Gastrocnemius medialis (tissue), 4 donors: ENCODE measurements around the gene KAZN.

Experiments
- CTCF ChIP-seq, 5 experiments: fragments of 450-650 bp in 3 of 5; fragments of 200-600 bp in 2 of 5; sonication (generic) in 2 of 5; IDR thresholded peaks in 4 of 5; conservative IDR thresholded peaks in 1 of 5; 1 replicate in 4 of 5; 2 replicates in 1 of 5; pipeline ENCODE4 v1.5.1; 2016 to 2019; ENCODE audit warnings: antibody characterized with exemption in 5 of 5, mild to moderate bottlenecking in 3 of 5, moderate library complexity in 3 of 5
- POLR2A ChIP-seq, 2 donors: fragments of 450-650 bp; IDR thresholded peaks; one replicate each; pipeline ENCODE4 v1.6.1; 2017; ENCODE audit warnings: antibody characterized with exemption in 2 of 2, mild to moderate bottlenecking in 2 of 2, moderate library complexity in 2 of 2

DNA sequence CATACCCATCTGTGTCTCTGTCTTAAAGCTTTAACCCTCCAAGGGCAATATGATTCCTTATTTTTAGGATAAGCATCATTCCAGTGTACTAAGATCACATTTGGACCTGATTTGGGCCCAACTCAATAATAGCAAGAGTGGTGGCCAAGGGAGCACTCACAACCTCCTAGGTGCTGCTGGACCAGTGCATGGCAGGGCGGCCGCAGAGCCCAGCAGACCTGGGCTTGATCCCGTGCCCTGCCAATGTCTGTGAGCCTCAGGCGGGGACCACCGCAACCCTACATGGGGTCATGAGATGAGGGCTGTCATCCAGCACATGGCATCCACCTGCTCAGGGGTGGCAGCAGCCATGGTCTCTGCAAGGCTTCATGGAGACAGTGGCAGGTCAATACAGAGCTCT, 353.3 kb downstream of the KAZN start:
- TF ChIP-seq CTCF (IDR thresholded peaks at IDR 0.05 in 4 of 5, conservative IDR thresholded peaks at IDR 0.05 in 1 of 5) (no peak), POLR2A (IDR thresholded peaks at IDR 0.05) (no peak)
